Inflammatory macrophage (primary cell): Measurements from ENCODE around the gene MUSK.
"Not testable (repeated sequence)": the region's sequence is repeated elsewhere in the genome, so short reads cannot be mapped to it uniquely, and the experiment has no call there.

Experiments used
- DNase-seq, 2 donors: peaks; one replicate each; pipeline ENCODE4 v3.0.0-alpha.2; 2020 to 2022

MUSK gene

GRCh38 chr9:110763568-110763967 lies 95.0 kb downstream of the MUSK start:
- DNase-seq, result no peak

GRCh38 chr9:110764006-110764405 lies 95.4 kb downstream of the MUSK start:
- DNase-seq, result no peak

- no peak for DNase-seq
Measured at GRCh38 chr9:110765926-110766325, 97.3 kb downstream of the MUSK start.

GRCh38 chr9:110767559-110768063 lies 99.0 kb downstream of the MUSK start:
- no peak for DNase-seq

- peak in 1 of 2 donors; percentile 29 for DNase-seq
Measured at GRCh38 chr9:110768886-110769285, 100.3 kb downstream of the MUSK start.

GRCh38 chr9:110769667-110770066 lies 101.1 kb downstream of the MUSK start:
- no peak for DNase-seq

GRCh38 chr9:110775724-110776123 lies 107.1 kb downstream of the MUSK start:
- no peak for DNase-seq

- no peak for DNase-seq
Measured at GRCh38 chr9:110776221-110776620, 107.6 kb downstream of the MUSK start.

- no peak for DNase-seq
Measured at GRCh38 chr9:110777196-110777875, 108.7 kb downstream of the MUSK start.

- no peak for DNase-seq
Measured at GRCh38 chr9:110777876-110778215, 109.3 kb downstream of the MUSK start.

- no peak for DNase-seq
Measured at GRCh38 chr9:110782701-110783100, 114.1 kb downstream of the MUSK start.

GRCh38 chr9:110784309-110784708 lies 115.7 kb downstream of the MUSK start:
- no peak for DNase-seq

- no peak for DNase-seq
Measured at GRCh38 chr9:110785166-110785565, 116.6 kb downstream of the MUSK start.

- not testable (repeated sequence) for DNase-seq
Measured at GRCh38 chr9:110788396-110788795, 119.8 kb downstream of the MUSK start.

GRCh38 chr9:110788871-110789270 lies 120.3 kb downstream of the MUSK start:
- DNase-seq, result no peak

- no peak for DNase-seq
Measured at GRCh38 chr9:110797611-110798010, 129.0 kb downstream of the MUSK start.

- DNase-seq, result no peak
Measured at GRCh38 chr9:110799396-110799795, 130.8 kb downstream of the MUSK start.

GRCh38 chr9:110801426-110801825 lies 132.8 kb downstream of the MUSK start:
- peak in 1 of 2 donors; percentile 16 for DNase-seq

GRCh38 chr9:110802416-110803035 lies 133.9 kb downstream of the MUSK start:
- peak; percentile 79 to 89 for DNase-seq

GRCh38 chr9:110807956-110808598 lies 139.5 kb downstream of the MUSK start:
- DNase-seq, result no peak

GRCh38 chr9:110808599-110808980 lies 140.0 kb downstream of the MUSK start:
- DNase-seq, result no peak

- DNase-seq, result no peak
Measured at GRCh38 chr9:110809038-110809595, 140.5 kb downstream of the MUSK start.

- no peak for DNase-seq
Measured at GRCh38 chr9:110810262-110810976, 141.8 kb downstream of the MUSK start.
